Naive B cell (primary cell): ENCODE measurements around the gene TMEM123. TPM values are rescaled to one million over a fixed set of nuclear protein-coding genes. Genes with fewer than 3 reads are reported as not detected.

Experiments
- ATAC-seq, 2 donors: fragments of 150-1000 bp; cut with Tn5 transposase; 2 replicates each; pipeline ENCODE4 v1.10.0; 2021; ENCODE audit warnings: low read depth in 2 of 2, mild to moderate bottlenecking in 2 of 2, moderate library complexity in 2 of 2
- DNase-seq: peaks from one replicate; pipeline ENCODE4 v3.0.0; 2022
- H3K27ac Mint-ChIP-seq, 6 donors: one replicate each; pipeline ENCODE4 v1.8.0; 2020 to 2022; ENCODE audit warnings: mild to moderate bottlenecking in 6 of 6, mixed read lengths in 6 of 6, moderate library complexity in 5 of 6, inconsistent platforms in 2 of 6
- H3K27me3 Mint-ChIP-seq, 3 donors: one replicate each; pipeline ENCODE4 v1.8.0; 2021 to 2022; ENCODE audit warnings: mixed read lengths in 3 of 3, mild to moderate bottlenecking in 1 of 3
- H3K36me3 Mint-ChIP-seq, 2 donors: one replicate each; pipeline ENCODE4 v1.8.0; 2020 to 2022; ENCODE audit warnings: mixed read lengths in 2 of 2, inconsistent platforms in 1 of 2, mild to moderate bottlenecking in 1 of 2
- H3K4me1 Mint-ChIP-seq, 3 donors: one replicate each; pipeline ENCODE4 v1.8.0; 2020 to 2022; ENCODE audit warnings: mixed read lengths in 3 of 3, inconsistent platforms in 1 of 3, mild to moderate bottlenecking in 1 of 3, moderate library complexity in 1 of 3
- H3K4me3 Mint-ChIP-seq, 8 donors: one replicate each; pipeline ENCODE4 v1.8.0; 2020 to 2022; ENCODE audit warnings: mild to moderate bottlenecking in 8 of 8, mixed read lengths in 8 of 8, moderate library complexity in 8 of 8, inconsistent platforms in 2 of 8
- H3K9me3 Mint-ChIP-seq, 7 donors: one replicate each; pipeline ENCODE4 v1.8.0; 2020 to 2022; ENCODE audit warnings: mixed read lengths in 7 of 7, mild to moderate bottlenecking in 5 of 7, inconsistent platforms in 2 of 7, moderate library complexity in 1 of 7
- polyA plus RNA-seq, 6 donors: library from polyadenylated mRNA; unstranded; fragments of 300-500 nt; fragmentation: Illumina TruSeq; gene quantifications; one replicate each; pipeline ENCODE4 v1.2.3, GENCODE V29; 2021; ENCODE audit warnings: low read depth in 6 of 6

Gene TMEM123
- polyA plus RNA-seq, 6 donors from 2014 or later: 429 to 518 (median 477) TPM

GRCh38 chr11:102486584-102486983, 34.0 kb upstream of the TMEM123 start:
- peaks cover 0 to 9% (median 0%) of the 10 kb centered on the region in 3 donors for H3K27me3 Mint-ChIP-seq
- no peaks in the 10 kb centered on the region for H3K36me3 Mint-ChIP-seq
- ATAC-seq: no peak
- no peak overlapping the region for H3K4me3 Mint-ChIP-seq
- no peak for DNase-seq
- peaks cover 0 to 1% (median 0%) of the 10 kb centered on the region in 7 donors for H3K9me3 Mint-ChIP-seq
- H3K4me1 Mint-ChIP-seq: no peaks in the 10 kb centered on the region
- no peak overlapping the region for H3K27ac Mint-ChIP-seq

GRCh38 chr11:102485095-102485722, 32.6 kb upstream of the TMEM123 start:
- ATAC-seq: no peak
- no peaks in the 10 kb centered on the region for H3K4me1 Mint-ChIP-seq
- H3K27me3 Mint-ChIP-seq: peaks cover 0 to 9% (median 0%) of the 10 kb centered on the region in 3 donors
- no peak overlapping the region for H3K27ac Mint-ChIP-seq
- no peaks in the 10 kb centered on the region for H3K36me3 Mint-ChIP-seq
- no peak for DNase-seq
- no peak overlapping the region for H3K4me3 Mint-ChIP-seq
- H3K9me3 Mint-ChIP-seq: peaks cover 0 to 1% (median 0%) of the 10 kb centered on the region in 7 donors

GRCh38 chr11:102482433-102482832, 29.9 kb upstream of the TMEM123 start:
- H3K27me3 Mint-ChIP-seq: peaks cover 0 to 9% (median 0%) of the 10 kb centered on the region in 3 donors
- H3K36me3 Mint-ChIP-seq: no peaks in the 10 kb centered on the region
- H3K4me1 Mint-ChIP-seq: peaks cover 0 to 8% (median 0%) of the 10 kb centered on the region in 3 donors
- peaks cover 0 to 1% (median 0%) of the 10 kb centered on the region in 7 donors for H3K9me3 Mint-ChIP-seq
- ATAC-seq (no peak), DNase-seq (no peak)
- no peak overlapping the region for H3K4me3 Mint-ChIP-seq
- H3K27ac Mint-ChIP-seq: no peak overlapping the region

- ATAC-seq: no peak
- peak overlapping the region in 1 of 6 donors; percentile 12 for H3K27ac Mint-ChIP-seq
These were observed 27.2 kb upstream of the TMEM123 start for GRCh38 chr11:102479733-102480132.

GRCh38 chr11:102478673-102479299, 26.2 kb upstream of the TMEM123 start:
- Mint-ChIP-seq H3K36me3 (no peaks in the 10 kb centered on the region), H3K27me3 (peaks cover 0 to 7% (median 0%) of the 10 kb centered on the region in 3 donors), H3K4me1 (peaks cover 15 to 32% (median 26%) of the 10 kb centered on the region in 3 donors), H3K9me3 (no peaks in the 10 kb centered on the region), H3K27ac (no peak overlapping the region), H3K4me3 (no peak overlapping the region)
- ATAC-seq (no peak), DNase-seq (no peak)

More at GRCh38 chr11:102479733-102480132, 27.2 kb upstream of the TMEM123 start:
- no peak for DNase-seq
- Mint-ChIP-seq H3K9me3 (no peaks in the 10 kb centered on the region), H3K4me1 (peaks cover 6 to 22% (median 17%) of the 10 kb centered on the region in 3 donors), H3K4me3 (no peak overlapping the region), H3K36me3 (no peaks in the 10 kb centered on the region), H3K27me3 (peaks cover 0 to 9% (median 0%) of the 10 kb centered on the region in 3 donors)

GRCh38 chr11:102476812-102477211, 24.2 kb upstream of the TMEM123 start:
- no peak for ATAC-seq
- no peaks in the 10 kb centered on the region for H3K27me3 Mint-ChIP-seq
- peaks cover 16 to 34% (median 32%) of the 10 kb centered on the region in 3 donors for H3K4me1 Mint-ChIP-seq
- DNase-seq: no peak
- peak overlapping the region in 1 of 8 donors; percentile 57 for H3K4me3 Mint-ChIP-seq
- H3K36me3 Mint-ChIP-seq: no peaks in the 10 kb centered on the region
- no peaks in the 10 kb centered on the region for H3K9me3 Mint-ChIP-seq
- peak overlapping the region in 5 of 6 donors; percentile 29 to 94 (median 70) for H3K27ac Mint-ChIP-seq

- no peak for DNase-seq
- H3K36me3 Mint-ChIP-seq: no peaks in the 10 kb centered on the region
- no peaks in the 10 kb centered on the region for H3K9me3 Mint-ChIP-seq
- H3K27ac Mint-ChIP-seq: peak overlapping the region in 3 of 6 donors; percentile 70 to 94 (median 87)
- ATAC-seq: no peak
- H3K4me1 Mint-ChIP-seq: peaks cover 17 to 34% (median 32%) of the 10 kb centered on the region in 3 donors
- no peaks in the 10 kb centered on the region for H3K27me3 Mint-ChIP-seq
- H3K4me3 Mint-ChIP-seq: no peak overlapping the region
These were observed 23.5 kb upstream of the TMEM123 start for GRCh38 chr11:102476069-102476468.

- Mint-ChIP-seq H3K4me1 (peaks cover 27 to 50% (median 50%) of the 10 kb centered on the region in 3 donors), H3K27ac (peak overlapping the region in 4 of 6 donors; percentile 89 to 96 (median 94)), H3K27me3 (no peaks in the 10 kb centered on the region), H3K4me3 (no peak overlapping the region), H3K9me3 (no peaks in the 10 kb centered on the region), H3K36me3 (no peaks in the 10 kb centered on the region)
- DNase-seq: no peak
- no peak for ATAC-seq
These were observed 21.0 kb upstream of the TMEM123 start for GRCh38 chr11:102473543-102473942.

GRCh38 chr11:102472127-102472526, 19.6 kb upstream of the TMEM123 start:
- H3K4me1 Mint-ChIP-seq: peaks cover 31 to 60% (median 51%) of the 10 kb centered on the region in 3 donors

GRCh38 chr11:102471474-102471873, 18.9 kb upstream of the TMEM123 start:
- peak overlapping the region in 1 of 8 donors; percentile 5 for H3K4me3 Mint-ChIP-seq

More at GRCh38 chr11:102472127-102472526, 19.6 kb upstream of the TMEM123 start:
- no peaks in the 10 kb centered on the region for H3K36me3 Mint-ChIP-seq
- ATAC-seq (no peak), DNase-seq (no peak)
- H3K4me3 Mint-ChIP-seq: peak overlapping the region in 1 of 8 donors; percentile 26
- H3K9me3 Mint-ChIP-seq: no peaks in the 10 kb centered on the region
- H3K27me3 Mint-ChIP-seq: no peaks in the 10 kb centered on the region
- peak overlapping the region in 4 of 6 donors; percentile 9 to 89 (median 38) for H3K27ac Mint-ChIP-seq

GRCh38 chr11:102470251-102470650, 17.7 kb upstream of the TMEM123 start:
- Mint-ChIP-seq H3K4me1 (peaks cover 40 to 57% (median 53%) of the 10 kb centered on the region in 3 donors), H3K27ac (peak overlapping the region in 2 of 6 donors; percentile 7 to 67), H3K27me3 (no peaks in the 10 kb centered on the region), H3K4me3 (peak overlapping the region in 1 of 8 donors; percentile 3), H3K9me3 (no peaks in the 10 kb centered on the region), H3K36me3 (no peaks in the 10 kb centered on the region)
- DNase-seq: no peak
- no peak for ATAC-seq

More at GRCh38 chr11:102471474-102471873, 18.9 kb upstream of the TMEM123 start:
- DNase-seq (no peak), ATAC-seq (no peak)
- H3K9me3 Mint-ChIP-seq: no peaks in the 10 kb centered on the region
- peaks cover 34 to 54% (median 44%) of the 10 kb centered on the region in 3 donors for H3K4me1 Mint-ChIP-seq
- H3K36me3 Mint-ChIP-seq: no peaks in the 10 kb centered on the region
- no peaks in the 10 kb centered on the region for H3K27me3 Mint-ChIP-seq
- peak overlapping the region in 2 of 6 donors; percentile 47 to 49 for H3K27ac Mint-ChIP-seq

GRCh38 chr11:102469196-102469821, 16.7 kb upstream of the TMEM123 start:
- Mint-ChIP-seq H3K27me3 (no peaks in the 10 kb centered on the region), H3K36me3 (no peaks in the 10 kb centered on the region), H3K4me3 (no peak overlapping the region), H3K27ac (peak overlapping the region in 4 of 6 donors; percentile 7 to 68 (median 35)), H3K4me1 (peaks cover 39 to 57% (median 52%) of the 10 kb centered on the region in 3 donors), H3K9me3 (no peaks in the 10 kb centered on the region)
- DNase-seq (no peak), ATAC-seq (no peak)

- Mint-ChIP-seq H3K9me3 (no peaks in the 10 kb centered on the region), H3K27ac (peak overlapping the region in 3 of 6 donors; percentile 6 to 41 (median 29)), H3K27me3 (no peaks in the 10 kb centered on the region), H3K36me3 (no peaks in the 10 kb centered on the region), H3K4me3 (no peak overlapping the region), H3K4me1 (peaks cover 33 to 55% (median 52%) of the 10 kb centered on the region in 3 donors)
- DNase-seq (no peak), ATAC-seq (no peak)
These were observed 16.1 kb upstream of the TMEM123 start for GRCh38 chr11:102468616-102469195.
